ENCODE data around the gene ING2. TPM values are rescaled to one million over a fixed set of nuclear protein-coding genes. Genes with fewer than 3 reads are reported as not detected.

Gene ING2
- total RNA-seq, 2 donors from 2014 or later: 10.6 to 16.3 TPM

GRCh38 chr4:183508697-183509335 is 4.0 kb downstream of the ING2 start:
- Mint-ChIP-seq H3K4me3 (no peak overlapping the region), H3K27me3 (no peaks in the 10 kb centered on the region), H3K36me3 (ENCODE audit: low read depth) (peaks cover 38% of the 10 kb centered on the region), H3K4me1 (no peaks in the 10 kb centered on the region), H3K9me3 (no peaks in the 10 kb centered on the region), H3K27ac (no peak overlapping the region)
- ATAC-seq (replicated peaks): no peak

- H3K27me3 Mint-ChIP-seq: no peaks in the 10 kb centered on the region
- H3K36me3 Mint-ChIP-seq (ENCODE audit: low read depth): peaks cover 26% of the 10 kb centered on the region
- H3K27ac Mint-ChIP-seq: no peak overlapping the region
- H3K4me1 Mint-ChIP-seq: no peaks in the 10 kb centered on the region
- H3K4me3 Mint-ChIP-seq: no peak overlapping the region
- no peaks in the 10 kb centered on the region for H3K9me3 Mint-ChIP-seq
- no peak for ATAC-seq (replicated peaks)
These were observed 10.6 kb downstream of the ING2 start for GRCh38 chr4:183515411-183515810.

GRCh38 chr4:183517194-183517593 is 12.3 kb downstream of the ING2 start:
- ATAC-seq (replicated peaks): no peak
- Mint-ChIP-seq H3K27me3 (no peaks in the 10 kb centered on the region), H3K27ac (no peak overlapping the region), H3K36me3 (ENCODE audit: low read depth) (peaks cover 8% of the 10 kb centered on the region), H3K9me3 (no peaks in the 10 kb centered on the region), H3K4me3 (no peak overlapping the region), H3K4me1 (no peaks in the 10 kb centered on the region)

DNA sequence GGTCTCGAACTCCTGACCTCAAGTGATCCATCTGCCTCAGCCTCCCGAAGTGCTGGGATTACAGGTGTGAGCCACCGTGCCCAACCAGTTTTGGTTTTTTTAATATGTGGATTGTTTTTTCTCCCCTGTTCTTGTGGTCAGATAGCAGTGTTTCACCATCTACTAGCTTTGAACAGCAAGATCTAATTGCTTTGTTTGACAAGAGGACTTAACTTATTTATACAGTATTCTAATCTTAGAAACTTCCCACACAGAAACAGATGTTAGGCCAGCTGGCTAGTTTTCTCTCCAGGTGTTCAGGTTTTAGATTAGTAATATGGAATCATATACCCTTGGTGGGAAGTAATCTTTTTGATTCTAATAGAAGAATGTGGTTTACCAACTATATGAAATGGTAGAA is 12.9 kb downstream of the ING2 start:
- ATAC-seq (replicated peaks): no peak
- Mint-ChIP-seq H3K9me3 (no peaks in the 10 kb centered on the region), H3K4me3 (no peak overlapping the region), H3K36me3 (ENCODE audit: low read depth) (peaks cover 2% of the 10 kb centered on the region), H3K27ac (no peak overlapping the region), H3K4me1 (no peaks in the 10 kb centered on the region), H3K27me3 (no peaks in the 10 kb centered on the region)

- Mint-ChIP-seq H3K9me3 (no peaks in the 10 kb centered on the region), H3K36me3 (ENCODE audit: low read depth) (no peaks in the 10 kb centered on the region), H3K4me3 (no peak overlapping the region), H3K4me1 (no peaks in the 10 kb centered on the region), H3K27me3 (peaks cover 19% of the 10 kb centered on the region), H3K27ac (no peak overlapping the region)
- ATAC-seq (replicated peaks): no peak
These were observed 18.0 kb downstream of the ING2 start for GRCh38 chr4:183522821-183523220.

- no peak for ATAC-seq (replicated peaks)
- H3K4me1 Mint-ChIP-seq: no peaks in the 10 kb centered on the region
- no peaks in the 10 kb centered on the region for H3K36me3 Mint-ChIP-seq (ENCODE audit: low read depth)
- no peaks in the 10 kb centered on the region for H3K9me3 Mint-ChIP-seq
- peaks cover 38% of the 10 kb centered on the region for H3K27me3 Mint-ChIP-seq
- no peak overlapping the region for H3K4me3 Mint-ChIP-seq
- H3K27ac Mint-ChIP-seq: no peak overlapping the region
These were observed 22.5 kb downstream of the ING2 start for GRCh38 chr4:183527326-183527725.

DNA sequence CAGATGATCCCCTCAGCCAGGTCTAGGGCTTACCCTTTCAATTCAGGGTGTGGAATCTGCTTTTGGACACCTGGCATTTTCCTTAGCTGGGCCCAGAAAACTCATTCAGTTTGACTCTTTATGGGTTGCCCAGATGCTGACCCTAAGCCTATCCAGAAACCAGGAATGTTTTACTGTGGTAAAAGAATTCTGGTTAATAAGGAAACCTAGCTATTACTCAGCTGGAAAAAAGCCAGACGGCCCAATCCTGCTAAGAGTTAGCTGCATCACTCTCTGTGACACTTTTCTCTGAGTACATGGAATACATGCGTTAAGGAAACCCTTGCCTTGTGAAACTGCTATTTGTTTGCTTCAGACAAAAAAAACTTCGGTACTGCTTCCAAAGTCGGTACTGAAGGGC is 28.0 kb downstream of the ING2 start:
- H3K36me3 Mint-ChIP-seq (ENCODE audit: low read depth): no peaks in the 10 kb centered on the region
- ATAC-seq (replicated peaks): no peak
- no peaks in the 10 kb centered on the region for H3K9me3 Mint-ChIP-seq
- no peaks in the 10 kb centered on the region for H3K4me1 Mint-ChIP-seq
- H3K4me3 Mint-ChIP-seq: no peak overlapping the region
- H3K27me3 Mint-ChIP-seq: peaks cover 26% of the 10 kb centered on the region
- no peak overlapping the region for H3K27ac Mint-ChIP-seq

GRCh38 chr4:183533698-183534097 is 28.8 kb downstream of the ING2 start:
- H3K27ac Mint-ChIP-seq: no peak overlapping the region
- no peak overlapping the region for H3K4me3 Mint-ChIP-seq
- ATAC-seq (replicated peaks): no peak
- no peaks in the 10 kb centered on the region for H3K4me1 Mint-ChIP-seq
- no peaks in the 10 kb centered on the region for H3K36me3 Mint-ChIP-seq (ENCODE audit: low read depth)
- H3K27me3 Mint-ChIP-seq: peaks cover 26% of the 10 kb centered on the region
- H3K9me3 Mint-ChIP-seq: no peaks in the 10 kb centered on the region

DNA sequence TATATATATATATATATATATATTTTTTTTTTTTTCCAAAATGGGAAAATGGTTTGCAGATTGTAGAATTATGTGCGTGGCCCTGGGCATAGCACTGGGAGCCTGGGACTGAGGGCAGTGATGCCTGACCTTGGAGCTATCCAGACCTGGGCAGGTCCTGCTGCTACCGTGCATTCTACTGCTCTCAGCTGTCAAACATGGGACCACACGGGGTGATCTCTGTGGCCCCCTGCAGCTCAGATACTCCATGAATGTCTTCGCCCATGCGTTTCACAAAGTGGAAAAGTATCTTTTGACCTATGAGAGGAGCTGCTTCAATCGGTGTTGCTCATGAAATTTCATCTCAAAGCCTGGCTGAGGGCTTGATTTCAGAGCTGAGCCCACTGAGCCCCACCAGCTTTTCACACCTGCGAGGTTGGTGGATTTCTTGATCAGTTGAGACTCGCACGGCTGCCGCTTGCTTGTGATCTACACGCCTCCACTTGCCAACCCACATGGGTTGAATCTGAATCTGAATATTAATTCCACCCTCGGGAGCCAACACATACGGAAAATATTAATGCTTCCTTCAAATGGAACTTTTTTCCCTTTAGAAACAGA is 35.7 kb downstream of the ING2 start:
- Mint-ChIP-seq H3K9me3 (peaks cover 14% of the 10 kb centered on the region), H3K4me3 (no peak overlapping the region), H3K27ac (no peak overlapping the region), H3K36me3 (ENCODE audit: low read depth) (no peaks in the 10 kb centered on the region), H3K27me3 (peaks cover 24% of the 10 kb centered on the region), H3K4me1 (peaks cover 5% of the 10 kb centered on the region)
- no peak for ATAC-seq (replicated peaks)

GRCh38 chr4:183541010-183541751 is 36.3 kb downstream of the ING2 start:
- Mint-ChIP-seq H3K27me3 (peaks cover 24% of the 10 kb centered on the region), H3K4me3 (no peak overlapping the region), H3K27ac (no peak overlapping the region), H3K4me1 (peaks cover 5% of the 10 kb centered on the region), H3K9me3 (peaks cover 14% of the 10 kb centered on the region), H3K36me3 (ENCODE audit: low read depth) (no peaks in the 10 kb centered on the region)
- ATAC-seq (replicated peaks): no peak

DNA sequence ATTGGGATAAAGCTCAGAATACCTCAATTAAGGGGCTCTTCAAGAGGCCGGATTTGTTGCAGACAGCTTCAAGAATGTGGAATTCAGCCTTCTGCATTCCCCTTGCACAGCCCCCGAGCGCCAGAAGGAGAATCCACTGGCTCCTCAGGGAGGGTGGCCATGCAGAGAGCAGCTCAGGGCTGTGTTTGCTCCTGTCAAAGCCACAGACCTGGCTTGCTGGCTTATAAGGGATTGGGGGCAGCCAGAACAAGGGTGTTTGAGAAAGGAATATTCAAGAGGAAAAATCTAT is 36.8 kb downstream of the ING2 start:
- no peak for ATAC-seq (replicated peaks)
- no peak overlapping the region for H3K4me3 Mint-ChIP-seq
- H3K9me3 Mint-ChIP-seq: peaks cover 14% of the 10 kb centered on the region
- no peaks in the 10 kb centered on the region for H3K36me3 Mint-ChIP-seq (ENCODE audit: low read depth)
- H3K27ac Mint-ChIP-seq: no peak overlapping the region
- H3K27me3 Mint-ChIP-seq: peaks cover 27% of the 10 kb centered on the region
- H3K4me1 Mint-ChIP-seq: peaks cover 5% of the 10 kb centered on the region

- Mint-ChIP-seq H3K27me3 (peaks cover 28% of the 10 kb centered on the region), H3K4me3 (no peak overlapping the region), H3K36me3 (ENCODE audit: low read depth) (no peaks in the 10 kb centered on the region), H3K9me3 (peaks cover 14% of the 10 kb centered on the region), H3K27ac (no peak overlapping the region), H3K4me1 (peaks cover 5% of the 10 kb centered on the region)
- no peak for ATAC-seq (replicated peaks)
These were observed 38.6 kb downstream of the ING2 start for GRCh38 chr4:183543435-183543834.

GRCh38 chr4:183544109-183544508 is 39.3 kb downstream of the ING2 start:
- no peak overlapping the region for H3K27ac Mint-ChIP-seq
- H3K9me3 Mint-ChIP-seq: peaks cover 14% of the 10 kb centered on the region
- no peaks in the 10 kb centered on the region for H3K36me3 Mint-ChIP-seq (ENCODE audit: low read depth)
- peak; percentile 80 for ATAC-seq (replicated peaks)
- H3K4me1 Mint-ChIP-seq: peaks cover 5% of the 10 kb centered on the region
- peaks cover 34% of the 10 kb centered on the region for H3K27me3 Mint-ChIP-seq
- H3K4me3 Mint-ChIP-seq: no peak overlapping the region

GRCh38 chr4:183546376-183546775 is 41.5 kb downstream of the ING2 start:
- Mint-ChIP-seq H3K36me3 (ENCODE audit: low read depth) (no peaks in the 10 kb centered on the region), H3K9me3 (peaks cover 14% of the 10 kb centered on the region), H3K4me1 (peaks cover 5% of the 10 kb centered on the region), H3K27ac (no peak overlapping the region), H3K27me3 (peaks cover 30% of the 10 kb centered on the region), H3K4me3 (no peak overlapping the region)
- ATAC-seq (replicated peaks): no peak

- peaks cover 14% of the 10 kb centered on the region for H3K9me3 Mint-ChIP-seq
These were observed 43.4 kb downstream of the ING2 start for GRCh38 chr4:183548306-183548705.

More at GRCh38 chr4:183548306-183548705, 43.4 kb downstream of the ING2 start:
- Mint-ChIP-seq H3K4me1 (peaks cover 5% of the 10 kb centered on the region), H3K27ac (no peak overlapping the region), H3K36me3 (ENCODE audit: low read depth) (no peaks in the 10 kb centered on the region), H3K4me3 (no peak overlapping the region), H3K27me3 (peaks cover 23% of the 10 kb centered on the region)
- ATAC-seq (replicated peaks): no peak

Data from activated T-helper 17 cell treated with anti-CD3 and anti-CD28 coated beads, Interleukin-2, amount 50 U/mL, for 72 hours (primary cell).